HG03108 (cell line): Measurements from ENCODE around the gene OR2T4.

Source experiments
- ATAC-seq: cut with Tn5 transposase; IDR thresholded peaks from one replicate; pipeline ENCODE4 v1.9.1; 2021; ENCODE audit warnings: moderate library complexity; ENCODE audit not compliant: unreplicated experiment

Gene OR2T4

GRCh38 chr1:248361121-248361715 is at the start of gene OR2T4:
OR2T4 (plus strand) TSS chr1:248361665; CDS start chr1:248361665, 0 bp downstream.
- ATAC-seq = no peak

- ATAC-seq = no peak
Measured at GRCh38 chr1:248316796-248317195, 44.7 kb upstream of the OR2T4 start.

- ATAC-seq = no peak
Measured at GRCh38 chr1:248324468-248324867, 37.0 kb upstream of the OR2T4 start, which contains the start of gene OR2M7. OR2M7 (minus strand) TSS chr1:248324568; CDS start chr1:248324568, 0 bp downstream.

- ATAC-seq = no peak
Measured at GRCh38 chr1:248343451-248343850, 18.0 kb upstream of the OR2T4 start.

GRCh38 chr1:248348475-248348874 is 13.0 kb upstream of the OR2T4 start, which contains the start of gene OR14C36:
OR14C36 (plus strand) TSS chr1:248348775; CDS start chr1:248348775, 0 bp downstream.
- ATAC-seq = no peak

- no peak for ATAC-seq
Measured at GRCh38 chr1:248359415-248359814, 2.0 kb upstream of the OR2T4 start.

GRCh38 chr1:248366609-248367008 is 5.1 kb downstream of the OR2T4 start:
- ATAC-seq = no peak

GRCh38 chr1:248372394-248372793 is 10.9 kb downstream of the OR2T4 start:
- no peak for ATAC-seq

GRCh38 chr1:248373761-248374160 is 12.3 kb downstream of the OR2T4 start:
- ATAC-seq = no peak

GRCh38 chr1:248375446-248375845 is 14.0 kb downstream of the OR2T4 start, which contains the start of gene OR2T6:
OR2T6 (plus strand) TSS chr1:248375746; CDS start chr1:248387609, 11,863 bp downstream.
- no peak for ATAC-seq

GRCh38 chr1:248376916-248377315 is 15.5 kb downstream of the OR2T4 start:
- ATAC-seq = no peak

GRCh38 chr1:248380854-248381253 is 19.4 kb downstream of the OR2T4 start:
- no peak for ATAC-seq

GRCh38 chr1:248388426-248388825 is 27.0 kb downstream of the OR2T4 start:
- ATAC-seq = no peak

- no peak for ATAC-seq
Measured at GRCh38 chr1:248393050-248393449, 31.6 kb downstream of the OR2T4 start.

- no peak for ATAC-seq
Measured at GRCh38 chr1:248402748-248403147, 41.3 kb downstream of the OR2T4 start, which contains the start of gene OR2T1. OR2T1 (plus strand) TSS chr1:248403048; CDS start chr1:248406148, 3,100 bp downstream.

- ATAC-seq = no peak
Measured at GRCh38 chr1:248404024-248404423, 42.6 kb downstream of the OR2T4 start.

GRCh38 chr1:248406721-248407692 is 45.5 kb downstream of the OR2T4 start:
- no peak for ATAC-seq
